ENCODE measurements around the gene PTPRD.

The PTPRD gene

GRCh38 chr9:10052916-10053315 is 559.9 kb downstream of the PTPRD start:
- no peak overlapping the region for H3K4me3 ChIP-seq (replicated peaks; ENCODE audit: low read depth, low read length)
- no peak for TF ChIP-seq CTCF (IDR thresholded peaks at IDR 0.05; ENCODE audit: low read depth, low read length, missing control alignments)
- DNase-seq (ENCODE audit: extremely low read depth, low read depth), result no peak

- no peak for DNase-seq (ENCODE audit: extremely low read depth, low read depth)
- H3K4me3 ChIP-seq (replicated peaks; ENCODE audit: low read depth, low read length), result no peak overlapping the region
Measured at GRCh38 chr9:10052181-10052580, 560.6 kb downstream of the PTPRD start.

DNA sequence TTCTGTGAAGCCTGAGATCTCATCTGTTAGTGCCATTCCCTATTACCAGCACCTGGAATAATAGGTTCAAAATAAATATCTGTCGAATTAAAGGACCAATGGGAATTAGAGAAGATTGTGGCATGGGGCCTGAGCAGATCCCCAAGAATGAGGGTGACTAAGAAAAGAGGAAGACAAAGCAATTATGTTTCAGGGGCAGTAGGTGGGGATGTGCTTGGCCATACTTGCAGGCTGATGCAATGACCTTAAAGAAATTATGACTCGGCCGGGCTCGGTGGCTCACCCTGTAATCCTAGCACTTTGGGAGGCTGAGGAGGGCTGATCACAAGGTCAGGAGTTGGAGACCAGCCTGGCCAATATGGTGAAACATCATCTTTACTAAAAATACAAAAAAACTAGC is 562.8 kb downstream of the PTPRD start:
- no peak overlapping the region for H3K4me3 ChIP-seq (replicated peaks; ENCODE audit: low read depth, low read length)
- TF ChIP-seq CTCF (IDR thresholded peaks at IDR 0.05; ENCODE audit: low read depth, low read length, missing control alignments), result no peak
- DNase-seq (ENCODE audit: extremely low read depth, low read depth), result no peak

More at GRCh38 chr9:10052181-10052580, 560.6 kb downstream of the PTPRD start:
- no peak for TF ChIP-seq CTCF (IDR thresholded peaks at IDR 0.05; ENCODE audit: low read depth, low read length, missing control alignments)

- DNase-seq (ENCODE audit: extremely low read depth, low read depth), result no peak
- no peak overlapping the region for H3K4me3 ChIP-seq (replicated peaks; ENCODE audit: low read depth, low read length)
- no peak for TF ChIP-seq CTCF (IDR thresholded peaks at IDR 0.05; ENCODE audit: low read depth, low read length, missing control alignments)
Measured at GRCh38 chr9:10048994-10049393, 563.8 kb downstream of the PTPRD start.

DNA sequence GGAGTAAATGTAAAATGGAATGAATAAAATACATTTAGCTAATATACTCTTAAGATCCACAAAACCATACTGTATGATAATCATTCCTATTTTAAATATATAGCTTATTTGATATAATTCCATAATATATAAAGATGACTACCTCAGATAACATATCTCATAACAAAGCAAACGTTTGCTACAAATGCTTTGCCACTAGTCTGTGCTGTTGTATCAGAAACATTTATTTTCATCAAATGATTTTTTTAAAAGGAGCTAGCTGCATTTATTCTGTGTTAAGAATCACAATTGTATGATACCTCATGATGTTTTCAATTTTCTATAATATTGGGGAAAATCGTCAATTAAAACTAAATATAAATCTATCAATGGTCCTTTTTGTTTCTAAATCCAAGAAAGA is 567.2 kb downstream of the PTPRD start:
- TF ChIP-seq CTCF (IDR thresholded peaks at IDR 0.05; ENCODE audit: low read depth, low read length, missing control alignments), result no peak
- no peak overlapping the region for H3K4me3 ChIP-seq (replicated peaks; ENCODE audit: low read depth, low read length)
- no peak for DNase-seq (ENCODE audit: extremely low read depth, low read depth)

GRCh38 chr9:10041726-10042229 is 571.0 kb downstream of the PTPRD start:
- H3K4me3 ChIP-seq (replicated peaks; ENCODE audit: low read depth, low read length), result no peak overlapping the region
- no peak for TF ChIP-seq CTCF (IDR thresholded peaks at IDR 0.05; ENCODE audit: low read depth, low read length, missing control alignments)
- no peak for DNase-seq (ENCODE audit: extremely low read depth, low read depth)

- no peak for TF ChIP-seq CTCF (IDR thresholded peaks at IDR 0.05; ENCODE audit: low read depth, low read length, missing control alignments)
- DNase-seq (ENCODE audit: extremely low read depth, low read depth), result no peak
- no peak overlapping the region for H3K4me3 ChIP-seq (replicated peaks; ENCODE audit: low read depth, low read length)
Measured at GRCh38 chr9:10036095-10036494, 576.7 kb downstream of the PTPRD start.
